Measurements from ENCODE around the gene USP47.

GRCh38 chr11:12005061-12005460, 163.3 kb downstream of the USP47 start:
- TF ChIP-seq, protein P1, sequence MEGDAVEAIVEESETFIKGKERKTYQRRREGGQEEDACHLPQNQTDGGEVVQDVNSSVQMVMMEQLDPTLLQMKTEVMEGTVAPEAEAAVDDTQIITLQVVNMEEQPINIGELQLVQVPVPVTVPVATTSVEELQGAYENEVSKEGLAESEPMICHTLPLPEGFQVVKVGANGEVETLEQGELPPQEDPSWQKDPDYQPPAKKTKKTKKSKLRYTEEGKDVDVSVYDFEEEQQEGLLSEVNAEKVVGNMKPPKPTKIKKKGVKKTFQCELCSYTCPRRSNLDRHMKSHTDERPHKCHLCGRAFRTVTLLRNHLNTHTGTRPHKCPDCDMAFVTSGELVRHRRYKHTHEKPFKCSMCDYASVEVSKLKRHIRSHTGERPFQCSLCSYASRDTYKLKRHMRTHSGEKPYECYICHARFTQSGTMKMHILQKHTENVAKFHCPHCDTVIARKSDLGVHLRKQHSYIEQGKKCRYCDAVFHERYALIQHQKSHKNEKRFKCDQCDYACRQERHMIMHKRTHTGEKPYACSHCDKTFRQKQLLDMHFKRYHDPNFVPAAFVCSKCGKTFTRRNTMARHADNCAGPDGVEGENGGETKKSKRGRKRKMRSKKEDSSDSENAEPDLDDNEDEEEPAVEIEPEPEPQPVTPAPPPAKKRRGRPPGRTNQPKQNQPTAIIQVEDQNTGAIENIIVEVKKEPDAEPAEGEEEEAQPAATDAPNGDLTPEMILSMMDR (conservative IDR thresholded peaks at IDR 0.05), result no peak
- no peak for TF ChIP-seq EZH2 (IDR thresholded peaks at IDR 0.05; ENCODE audit: low read depth)

Data from PC-9 (cell line).